ENCODE measurements around the gene JMJD1C.

GRCh38 chr10:63393050-63393449 is 72.7 kb downstream of the JMJD1C start:
- TF ChIP-seq, protein P1, sequence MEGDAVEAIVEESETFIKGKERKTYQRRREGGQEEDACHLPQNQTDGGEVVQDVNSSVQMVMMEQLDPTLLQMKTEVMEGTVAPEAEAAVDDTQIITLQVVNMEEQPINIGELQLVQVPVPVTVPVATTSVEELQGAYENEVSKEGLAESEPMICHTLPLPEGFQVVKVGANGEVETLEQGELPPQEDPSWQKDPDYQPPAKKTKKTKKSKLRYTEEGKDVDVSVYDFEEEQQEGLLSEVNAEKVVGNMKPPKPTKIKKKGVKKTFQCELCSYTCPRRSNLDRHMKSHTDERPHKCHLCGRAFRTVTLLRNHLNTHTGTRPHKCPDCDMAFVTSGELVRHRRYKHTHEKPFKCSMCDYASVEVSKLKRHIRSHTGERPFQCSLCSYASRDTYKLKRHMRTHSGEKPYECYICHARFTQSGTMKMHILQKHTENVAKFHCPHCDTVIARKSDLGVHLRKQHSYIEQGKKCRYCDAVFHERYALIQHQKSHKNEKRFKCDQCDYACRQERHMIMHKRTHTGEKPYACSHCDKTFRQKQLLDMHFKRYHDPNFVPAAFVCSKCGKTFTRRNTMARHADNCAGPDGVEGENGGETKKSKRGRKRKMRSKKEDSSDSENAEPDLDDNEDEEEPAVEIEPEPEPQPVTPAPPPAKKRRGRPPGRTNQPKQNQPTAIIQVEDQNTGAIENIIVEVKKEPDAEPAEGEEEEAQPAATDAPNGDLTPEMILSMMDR (IDR thresholded peaks at IDR 0.05; ENCODE audit: extremely low read depth in 1 of 2, insufficient read depth in 1 of 2, low read depth in 1 of 2, low read length in 2 of 2), result no peak
- TF ChIP-seq EZH2 (IDR thresholded peaks at IDR 0.05; ENCODE audit: borderline replicate concordance, low read depth, low read length, severe bottlenecking) (no peak), POLR2A (IDR thresholded peaks at IDR 0.05; ENCODE audit: low read depth, low read length) (no peak), JUN (IDR thresholded peaks at IDR 0.05; ENCODE audit: borderline replicate concordance, insufficient read depth, insufficient read length, low read depth) (no peak), POLR2AphosphoS5 (IDR thresholded peaks at IDR 0.05; ENCODE audit: insufficient read depth, low read depth, low read length) (no peak), MYC (IDR thresholded peaks at IDR 0.05; ENCODE audit: low read depth, low read length) (no peak)

All from endothelial cell of umbilical vein (primary cell).